HG02852 (cell line): Measurements from ENCODE around the gene AHCTF1.

Experiments used
- ATAC-seq: cut with Tn5 transposase; IDR thresholded peaks from one replicate; pipeline ENCODE4 v1.9.1; 2021; ENCODE audit warnings: mild to moderate bottlenecking, moderate library complexity; ENCODE audit not compliant: unreplicated experiment

AHCTF1 gene, protein sequence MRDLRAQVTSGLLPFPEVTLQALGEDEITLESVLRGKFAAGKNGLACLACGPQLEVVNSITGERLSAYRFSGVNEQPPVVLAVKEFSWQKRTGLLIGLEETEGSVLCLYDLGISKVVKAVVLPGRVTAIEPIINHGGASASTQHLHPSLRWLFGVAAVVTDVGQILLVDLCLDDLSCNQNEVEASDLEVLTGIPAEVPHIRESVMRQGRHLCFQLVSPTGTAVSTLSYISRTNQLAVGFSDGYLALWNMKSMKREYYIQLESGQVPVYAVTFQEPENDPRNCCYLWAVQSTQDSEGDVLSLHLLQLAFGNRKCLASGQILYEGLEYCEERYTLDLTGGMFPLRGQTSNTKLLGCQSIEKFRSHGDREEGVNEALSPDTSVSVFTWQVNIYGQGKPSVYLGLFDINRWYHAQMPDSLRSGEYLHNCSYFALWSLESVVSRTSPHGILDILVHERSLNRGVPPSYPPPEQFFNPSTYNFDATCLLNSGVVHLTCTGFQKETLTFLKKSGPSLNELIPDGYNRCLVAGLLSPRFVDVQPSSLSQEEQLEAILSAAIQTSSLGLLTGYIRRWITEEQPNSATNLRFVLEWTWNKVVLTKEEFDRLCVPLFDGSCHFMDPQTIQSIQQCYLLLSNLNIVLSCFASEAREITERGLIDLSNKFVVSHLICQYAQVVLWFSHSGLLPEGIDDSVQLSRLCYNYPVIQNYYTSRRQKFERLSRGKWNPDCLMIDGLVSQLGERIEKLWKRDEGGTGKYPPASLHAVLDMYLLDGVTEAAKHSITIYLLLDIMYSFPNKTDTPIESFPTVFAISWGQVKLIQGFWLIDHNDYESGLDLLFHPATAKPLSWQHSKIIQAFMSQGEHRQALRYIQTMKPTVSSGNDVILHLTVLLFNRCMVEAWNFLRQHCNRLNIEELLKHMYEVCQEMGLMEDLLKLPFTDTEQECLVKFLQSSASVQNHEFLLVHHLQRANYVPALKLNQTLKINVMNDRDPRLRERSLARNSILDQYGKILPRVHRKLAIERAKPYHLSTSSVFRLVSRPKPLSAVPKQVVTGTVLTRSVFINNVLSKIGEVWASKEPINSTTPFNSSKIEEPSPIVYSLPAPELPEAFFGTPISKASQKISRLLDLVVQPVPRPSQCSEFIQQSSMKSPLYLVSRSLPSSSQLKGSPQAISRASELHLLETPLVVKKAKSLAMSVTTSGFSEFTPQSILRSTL (N-terminal part only)

GRCh38 chr1:246931549-246932365, at the start of gene AHCTF1:
Gene AHCTF1 (minus strand): TSS chr1:246931948. CDS start chr1:246918370, 13,578 bp downstream.
- ATAC-seq: peak; percentile 88

- no peak for ATAC-seq
Measured at GRCh38 chr1:246978785-246979184, 47.0 kb upstream of the AHCTF1 start.

DNA sequence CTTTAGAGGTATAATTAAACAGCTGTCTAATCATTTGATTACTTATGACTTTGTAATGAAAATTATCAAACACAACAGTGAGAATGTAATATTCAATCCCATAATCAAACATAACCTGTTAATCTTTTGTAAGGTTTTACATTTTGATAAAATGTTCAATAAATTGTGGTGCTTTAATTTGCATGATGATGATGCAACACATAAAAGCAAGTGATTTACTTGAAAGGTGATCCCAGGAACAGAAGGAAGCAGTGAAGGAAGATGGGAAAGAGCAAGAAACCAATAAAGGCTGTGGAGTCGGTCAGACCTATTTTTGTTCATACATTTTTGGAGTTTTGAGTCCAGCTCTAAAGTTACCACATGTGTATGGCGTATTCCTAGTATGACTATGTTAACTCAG, 46.5 kb upstream of the AHCTF1 start:
- ATAC-seq: no peak

- no peak for ATAC-seq
Measured at GRCh38 chr1:246971969-246972368, 40.2 kb upstream of the AHCTF1 start.

- no peak for ATAC-seq
Measured at GRCh38 chr1:246971090-246971721, 39.5 kb upstream of the AHCTF1 start.

DNA sequence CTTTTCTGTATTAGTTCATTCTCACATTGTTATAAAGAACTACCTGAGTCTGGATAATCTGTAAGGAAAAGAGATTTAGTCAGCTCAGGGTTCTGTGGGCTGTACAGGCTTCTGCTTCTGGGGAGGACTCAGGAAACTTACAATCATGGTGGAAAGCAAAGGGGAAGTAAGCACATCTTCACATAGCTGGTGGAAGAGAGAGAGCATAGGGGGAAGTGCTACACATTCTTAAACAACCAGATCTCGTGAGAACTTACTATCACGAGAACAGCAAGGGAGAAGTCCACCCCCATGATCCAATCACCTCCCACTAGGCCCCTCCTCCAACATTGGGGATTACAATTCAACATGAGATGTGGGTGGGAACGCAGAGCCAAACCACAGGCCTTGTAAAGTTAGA, 37.9 kb upstream of the AHCTF1 start:
- ATAC-seq: no peak

GRCh38 chr1:246966502-246966901, 34.8 kb upstream of the AHCTF1 start:
- ATAC-seq: no peak

DNA sequence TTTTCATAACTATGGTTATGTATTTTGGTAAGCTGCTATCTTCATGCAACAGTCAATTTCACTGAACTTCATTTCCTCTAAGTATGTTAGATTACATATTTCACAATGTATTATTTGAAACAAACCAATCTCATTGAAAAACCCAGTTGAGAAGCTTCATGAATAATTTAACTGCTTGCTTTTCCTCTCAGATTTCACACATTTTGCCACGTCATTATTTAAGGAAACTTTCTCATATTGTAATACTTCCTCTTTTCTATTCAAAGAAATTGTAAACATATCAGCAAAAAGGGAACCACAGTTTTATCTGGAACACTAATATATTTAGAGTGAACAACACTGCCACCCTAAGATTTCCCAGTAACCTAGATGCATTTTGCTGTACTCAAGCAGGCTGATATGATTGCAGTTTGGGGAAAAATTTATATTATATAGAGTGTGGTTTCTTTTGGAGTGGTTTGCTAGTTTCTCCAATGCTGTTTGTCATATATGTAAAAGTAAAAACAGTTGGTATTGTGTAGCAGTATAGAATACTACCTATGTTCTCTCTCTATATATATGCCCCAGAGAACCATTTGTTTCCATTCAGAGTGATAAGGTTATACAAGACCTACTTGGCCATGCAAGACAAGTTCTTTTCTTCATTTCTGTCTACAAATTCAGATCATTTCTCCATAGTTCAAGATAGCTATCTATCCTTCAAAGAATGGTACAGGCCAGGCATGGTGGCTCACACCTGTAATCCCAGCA, 28.4 kb upstream of the AHCTF1 start:
- peak; percentile 51 for ATAC-seq

GRCh38 chr1:246954126-246954525, 22.4 kb upstream of the AHCTF1 start:
- ATAC-seq: no peak

DNA sequence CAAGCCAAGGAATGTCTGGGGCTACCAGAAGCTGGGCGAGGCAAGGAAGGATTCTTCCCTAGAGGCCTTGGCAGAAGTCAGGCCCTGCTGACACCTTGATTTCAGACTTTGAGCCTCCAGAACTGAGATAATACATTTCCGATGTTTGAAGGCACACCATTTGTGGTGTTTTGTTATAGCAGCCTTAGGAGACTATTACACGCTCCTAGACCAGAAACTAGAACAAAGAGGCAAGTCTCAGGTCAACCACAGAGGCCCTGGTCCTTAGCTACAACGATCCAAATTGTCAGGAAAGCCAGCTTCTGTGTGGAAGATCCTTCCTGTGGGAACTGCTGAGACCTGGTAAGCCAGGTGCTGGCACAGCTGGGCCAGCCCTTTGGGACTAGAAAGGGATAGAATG, 19.7 kb upstream of the AHCTF1 start:
- ATAC-seq: no peak

DNA sequence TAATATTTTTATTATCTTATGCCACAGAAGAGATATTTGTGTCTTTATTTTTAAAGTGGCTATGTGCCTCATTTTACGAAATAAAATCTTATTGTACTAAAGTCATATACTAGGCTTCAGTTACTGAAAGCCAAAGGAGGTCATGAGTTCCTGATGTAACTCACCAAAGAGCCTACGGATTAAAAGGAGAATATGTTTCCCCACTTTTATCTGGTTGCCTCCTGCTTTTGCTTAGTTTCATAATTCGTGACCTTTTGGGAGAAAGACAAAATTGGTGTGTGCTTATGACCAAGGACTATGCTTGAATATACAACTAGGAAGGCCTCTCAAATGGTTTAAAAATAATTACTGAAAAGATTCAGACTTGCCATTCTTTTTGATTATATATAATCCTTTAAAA, 18.2 kb upstream of the AHCTF1 start:
- no peak for ATAC-seq

- no peak for ATAC-seq
Measured at GRCh38 chr1:246947255-246947654, 15.5 kb upstream of the AHCTF1 start.

- ATAC-seq: no peak
Measured at GRCh38 chr1:246946366-246946765, 14.6 kb upstream of the AHCTF1 start.

- no peak for ATAC-seq
Measured at GRCh38 chr1:246934765-246935164, 3.0 kb upstream of the AHCTF1 start.

GRCh38 chr1:246933893-246934292, 2.1 kb upstream of the AHCTF1 start:
- ATAC-seq: no peak

DNA sequence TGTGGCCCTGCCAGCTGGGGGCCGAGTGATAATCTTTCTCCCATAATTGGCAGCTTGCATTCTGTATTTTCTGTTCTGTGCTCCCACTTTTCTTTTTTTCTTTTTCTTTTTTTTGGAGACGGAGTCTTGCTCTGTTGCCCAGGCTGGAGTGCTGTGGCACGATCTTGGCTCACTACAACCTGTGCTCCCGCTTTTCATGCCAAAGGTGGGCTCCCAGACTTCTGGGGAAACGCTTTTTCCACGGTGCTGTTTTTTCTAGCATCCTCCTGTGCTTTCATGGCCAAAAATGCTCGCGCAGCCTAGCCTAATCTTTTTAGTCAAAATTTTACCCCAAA, 585 bp upstream of the AHCTF1 start:
- ATAC-seq: no peak

DNA sequence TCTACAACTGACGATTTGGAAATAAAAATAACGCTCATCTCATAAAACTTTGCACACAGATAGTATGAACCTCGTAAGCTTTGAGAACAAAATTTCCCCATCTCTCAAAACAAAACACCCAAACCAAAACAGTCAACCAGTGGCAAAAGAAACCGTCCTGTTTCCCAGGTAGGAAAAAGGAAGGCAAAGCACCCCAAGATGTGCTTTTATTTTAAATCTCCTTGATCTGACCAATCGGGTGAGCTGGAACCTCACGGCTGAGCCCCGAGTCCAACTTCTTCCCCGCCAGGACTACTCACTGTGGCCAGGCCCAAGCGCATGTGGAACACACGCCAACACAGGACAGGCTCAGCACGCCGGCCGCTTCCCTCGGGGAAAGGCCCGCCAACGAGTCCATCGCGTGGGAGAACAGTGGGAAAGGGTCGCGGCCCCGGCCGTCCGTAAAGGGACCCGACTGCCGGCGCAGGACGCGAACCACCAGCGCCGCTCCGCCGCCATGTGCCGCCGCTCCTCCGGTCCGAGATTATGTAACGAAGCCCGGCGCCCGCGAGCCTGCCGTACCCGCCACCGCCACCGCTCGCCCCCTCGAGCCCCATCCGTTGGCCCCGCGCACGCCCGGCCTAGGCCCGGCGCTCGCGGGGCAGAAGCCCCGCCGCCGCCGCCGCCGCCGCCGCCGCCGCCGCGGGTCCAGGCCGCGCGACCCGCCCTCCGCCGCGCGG, 759 bp downstream of the AHCTF1 start:
- peak; percentile 22 for ATAC-seq

DNA sequence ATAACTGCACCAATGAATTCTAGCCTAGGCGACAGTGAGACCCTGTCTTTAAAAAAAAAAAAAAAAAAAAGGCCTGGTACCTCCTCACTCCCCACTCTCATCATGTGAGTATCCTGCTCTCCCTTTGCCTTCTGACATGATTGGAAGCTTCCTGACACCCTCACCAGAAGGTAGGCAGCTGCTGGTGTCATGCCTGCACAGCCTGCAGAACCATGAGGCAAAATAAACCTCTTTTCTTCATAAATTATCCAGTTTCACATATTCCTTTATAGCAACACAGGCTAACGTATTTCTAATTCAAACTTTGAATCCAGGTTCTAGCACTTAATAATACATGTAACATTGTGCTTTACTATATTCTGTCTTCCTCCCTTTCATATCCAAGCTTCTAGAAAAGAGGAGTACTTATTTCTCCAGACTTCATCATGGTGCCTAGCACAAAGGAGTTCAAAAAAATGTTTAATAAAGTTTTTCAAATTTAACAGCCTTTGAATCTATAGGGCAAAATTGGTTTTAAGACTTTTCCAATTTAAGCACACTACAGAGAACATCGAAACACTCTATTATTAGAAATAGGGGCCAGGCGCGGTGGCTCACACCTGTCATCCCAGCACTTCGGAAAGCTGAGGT, 5.6 kb downstream of the AHCTF1 start:
- ATAC-seq: no peak
